Liver (tissue), 9 donors: ENCODE data around the gene LOXHD1. TPM values are rescaled to one million over a fixed set of nuclear protein-coding genes. Genes with fewer than 3 reads are reported as not detected.
A peak's percentile ranks its signal among the peaks of the same experiment; 100 is the strongest.

Source experiments
- DNase-seq: peaks from one replicate; pipeline ENCODE4 v3.0.0-alpha.2; 2017; ENCODE audit warnings: low spot score
- H3K27ac ChIP-seq, 2 donors: one replicate each; pipeline ENCODE4 v1.7.0; 2013; ENCODE audit warnings: inconsistent platforms in 2 of 2, low read length in 2 of 2, control low read depth in 1 of 2, low read depth in 1 of 2, mild to moderate bottlenecking in 1 of 2
- H3K27me3 ChIP-seq, 4 donors: one replicate each; pipeline versions ENCODE4 v1.6.1 to v1.7.0; 2013; ENCODE audit warnings: low read length in 3 of 4, inconsistent platforms in 1 of 4, mild to moderate bottlenecking in 1 of 4, moderate library complexity in 1 of 4; ENCODE audit not compliant: control insufficient read depth in 4 of 4, insufficient read depth in 4 of 4
- H3K36me3 ChIP-seq, 4 donors: one replicate each; pipeline versions ENCODE4 v1.6.1 to v1.7.0; 2013; ENCODE audit warnings: low read length in 3 of 4, mild to moderate bottlenecking in 3 of 4, low read depth in 1 of 4, moderate library complexity in 1 of 4; ENCODE audit not compliant: control insufficient read depth in 4 of 4, insufficient read depth in 3 of 4
- H3K4me1 ChIP-seq, 4 donors: one replicate each; pipeline versions ENCODE4 v1.6.1 to v1.7.0; 2013; ENCODE audit warnings: low read length in 3 of 4, mild to moderate bottlenecking in 3 of 4, moderate library complexity in 1 of 4; ENCODE audit not compliant: control insufficient read depth in 4 of 4, insufficient read depth in 4 of 4
- H3K4me3 ChIP-seq, 3 donors: one replicate each; pipeline versions ENCODE4 v1.6.1 to v1.7.0; 2013; ENCODE audit warnings: low read length in 3 of 3, control low read depth in 1 of 3, low read depth in 1 of 3, mild to moderate bottlenecking in 1 of 3
- H3K9ac ChIP-seq, 2 donors: one replicate each; pipeline ENCODE4 v1.7.0; 2013; ENCODE audit warnings: low read length in 2 of 2, mild to moderate bottlenecking in 2 of 2, moderate library complexity in 2 of 2, control low read depth in 1 of 2, low read depth in 1 of 2
- H3K9me3 ChIP-seq, 4 donors: one replicate each; pipeline versions ENCODE4 v1.6.1 to v1.7.0; 2013; ENCODE audit warnings: low read length in 3 of 4; ENCODE audit not compliant: control insufficient read depth in 4 of 4
- FOXA1 ChIP-seq: IDR thresholded peaks from 2 replicates; pipeline ENCODE4 v1.6.1; 2016; ENCODE audit warnings: antibody characterized with exemption
- HNF4A ChIP-seq, 2 donors: conservative IDR thresholded peaks; 2 replicates each; pipeline ENCODE4 v1.6.1; 2016; ENCODE audit warnings: antibody characterized with exemption in 2 of 2, mild to moderate bottlenecking in 2 of 2
- JUND ChIP-seq, 2 donors: IDR thresholded peaks; 2 replicates each; pipeline ENCODE4 v1.6.1; 2016; ENCODE audit warnings: antibody characterized with exemption in 2 of 2
- NR2F2 ChIP-seq: IDR thresholded peaks from 2 replicates; pipeline ENCODE4 v1.6.1; 2016; ENCODE audit warnings: antibody characterized with exemption
- RAD21 ChIP-seq, 2 donors: IDR thresholded peaks; 2 replicates each; pipeline ENCODE4 v1.6.1; 2016; ENCODE audit warnings: antibody characterized with exemption in 2 of 2, mild to moderate bottlenecking in 2 of 2
- RXRA ChIP-seq, 2 donors: IDR thresholded peaks; 2 replicates each; pipeline ENCODE4 v1.6.1; 2017 to 2018; ENCODE audit warnings: antibody characterized with exemption in 2 of 2, mild to moderate bottlenecking in 1 of 2
- YY1 ChIP-seq: IDR thresholded peaks from 2 replicates; pipeline ENCODE4 v1.6.1; 2016; ENCODE audit warnings: antibody characterized with exemption, mild to moderate bottlenecking
- WGBS: extraction: QIAGEN DNeasy Blood & Tissue Kit; methylation state at CpG from one replicate; pipeline ENCODE4 v1.1.7; 2013; 5-methylcytosine and 5-hydroxymethylcytosine counted together
- polyA plus RNA-seq, 2 donors: library from polyadenylated mRNA; stranded (reverse) in 1 of 2; unstranded in 1 of 2; fragments of 200-250 nt in 1 of 2; fragments of >200 nt in 1 of 2; fragmentation: Nextera tagmentation in 1 of 2; extraction: Ambion mirVana in 1 of 2; gene quantifications; one replicate each; pipeline versions ENCODE4 v1.2.1 to v1.2.3, GENCODE V29; 2013 to 2015
- total RNA-seq, 2 donors: library from RNA; depleted of rRNA; stranded (reverse); fragments of >200 nt; gene quantifications; one replicate each; pipeline ENCODE4 v1.2.3, GENCODE V29; 2014
- TF ChIP-seq, protein P1 (sequence below): IDR thresholded peaks from 2 replicates; pipeline ENCODE4 v1.6.1; 2016; ENCODE audit warnings: antibody characterized with exemption, mild to moderate bottlenecking
- TF ChIP-seq, protein P2 (sequence below): IDR thresholded peaks from 2 replicates; pipeline ENCODE4 v1.6.1; 2016; ENCODE audit warnings: antibody characterized with exemption
- TF ChIP-seq, protein P3 (sequence below): IDR thresholded peaks from 2 replicates; pipeline ENCODE4 v1.6.1; 2016; ENCODE audit warnings: antibody characterized with exemption
- TF ChIP-seq, protein P4 (sequence below): IDR thresholded peaks from 2 replicates; pipeline ENCODE4 v1.6.1; 2016; ENCODE audit warnings: antibody characterized with exemption
- TF ChIP-seq, protein P5 (sequence below): fragments of 150-350 bp; IDR thresholded peaks from 2 replicates; pipeline ENCODE4 v1.5.1; 2017; ENCODE audit warnings: improper control_type of control experiment, low read depth, low read length; ENCODE audit not compliant: missing input control
- donor health status: healthy.
- donor health status: healthy.
- donor health status: healthy.
- donor health status: healthy.
- donor health status: healthy.

LOXHD1 gene
- total and polyA plus RNA-seq, 4 donors, result 0.09 to 0.25 TPM; not detected in 2

DNA sequence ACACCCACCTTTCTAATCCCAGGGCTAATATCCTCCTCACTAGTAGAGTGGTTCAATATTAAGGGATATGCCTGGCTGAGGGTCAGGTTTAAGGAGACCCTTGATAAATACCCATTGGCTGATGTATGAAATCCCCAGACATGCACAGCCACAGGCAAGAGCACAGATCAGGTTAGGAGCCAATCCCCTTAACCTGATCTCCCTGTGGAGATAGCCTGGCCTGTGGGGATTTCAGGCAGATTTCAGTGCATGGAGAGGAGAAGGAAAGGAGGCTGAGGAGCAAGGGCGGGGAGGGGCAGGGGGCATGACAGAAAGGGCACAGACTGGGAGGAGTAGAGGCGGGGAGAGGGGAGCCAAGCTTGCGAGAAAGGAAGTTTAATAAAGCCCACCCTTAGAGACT is 129.0 kb downstream of the LOXHD1 start (continued):
- TF ChIP-seq, protein P1, sequence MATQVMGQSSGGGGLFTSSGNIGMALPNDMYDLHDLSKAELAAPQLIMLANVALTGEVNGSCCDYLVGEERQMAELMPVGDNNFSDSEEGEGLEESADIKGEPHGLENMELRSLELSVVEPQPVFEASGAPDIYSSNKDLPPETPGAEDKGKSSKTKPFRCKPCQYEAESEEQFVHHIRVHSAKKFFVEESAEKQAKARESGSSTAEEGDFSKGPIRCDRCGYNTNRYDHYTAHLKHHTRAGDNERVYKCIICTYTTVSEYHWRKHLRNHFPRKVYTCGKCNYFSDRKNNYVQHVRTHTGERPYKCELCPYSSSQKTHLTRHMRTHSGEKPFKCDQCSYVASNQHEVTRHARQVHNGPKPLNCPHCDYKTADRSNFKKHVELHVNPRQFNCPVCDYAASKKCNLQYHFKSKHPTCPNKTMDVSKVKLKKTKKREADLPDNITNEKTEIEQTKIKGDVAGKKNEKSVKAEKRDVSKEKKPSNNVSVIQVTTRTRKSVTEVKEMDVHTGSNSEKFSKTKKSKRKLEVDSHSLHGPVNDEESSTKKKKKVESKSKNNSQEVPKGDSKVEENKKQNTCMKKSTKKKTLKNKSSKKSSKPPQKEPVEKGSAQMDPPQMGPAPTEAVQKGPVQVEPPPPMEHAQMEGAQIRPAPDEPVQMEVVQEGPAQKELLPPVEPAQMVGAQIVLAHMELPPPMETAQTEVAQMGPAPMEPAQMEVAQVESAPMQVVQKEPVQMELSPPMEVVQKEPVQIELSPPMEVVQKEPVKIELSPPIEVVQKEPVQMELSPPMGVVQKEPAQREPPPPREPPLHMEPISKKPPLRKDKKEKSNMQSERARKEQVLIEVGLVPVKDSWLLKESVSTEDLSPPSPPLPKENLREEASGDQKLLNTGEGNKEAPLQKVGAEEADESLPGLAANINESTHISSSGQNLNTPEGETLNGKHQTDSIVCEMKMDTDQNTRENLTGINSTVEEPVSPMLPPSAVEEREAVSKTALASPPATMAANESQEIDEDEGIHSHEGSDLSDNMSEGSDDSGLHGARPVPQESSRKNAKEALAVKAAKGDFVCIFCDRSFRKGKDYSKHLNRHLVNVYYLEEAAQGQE, result no peak
- TF ChIP-seq FOXA1 (no peak), RXRA (IDR thresholded peaks at IDR 0.05) (no peak)
- TF ChIP-seq, protein P2, sequence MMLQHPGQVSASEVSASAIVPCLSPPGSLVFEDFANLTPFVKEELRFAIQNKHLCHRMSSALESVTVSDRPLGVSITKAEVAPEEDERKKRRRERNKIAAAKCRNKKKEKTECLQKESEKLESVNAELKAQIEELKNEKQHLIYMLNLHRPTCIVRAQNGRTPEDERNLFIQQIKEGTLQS, result no peak

DNA sequence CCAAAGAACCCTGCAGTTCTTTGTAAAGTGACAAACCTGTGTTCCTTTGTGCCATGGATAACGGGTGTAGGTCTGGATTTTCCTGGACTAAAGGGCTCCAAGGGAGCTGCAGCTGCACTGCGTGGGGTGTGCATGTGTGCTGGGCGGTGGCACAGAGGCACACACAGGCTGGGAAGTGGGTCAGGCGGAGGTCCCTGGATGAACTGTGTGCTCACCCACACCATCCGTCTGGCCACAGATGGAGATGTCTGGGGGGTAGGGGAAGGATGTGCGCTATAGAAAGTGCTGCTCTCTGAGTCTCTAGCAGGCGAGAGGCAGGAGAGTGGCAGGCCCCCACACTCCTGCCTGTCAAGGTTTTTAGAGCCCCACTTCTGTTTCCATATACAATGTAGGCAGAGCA is 137.2 kb downstream of the LOXHD1 start:
- no peak overlapping the region for H3K4me3 ChIP-seq
- H3K9ac ChIP-seq, result no peak overlapping the region
- no peaks in the 10 kb centered on the region for H3K9me3 ChIP-seq
- TF ChIP-seq FOXA1, result no peak
- TF ChIP-seq, protein P3, sequence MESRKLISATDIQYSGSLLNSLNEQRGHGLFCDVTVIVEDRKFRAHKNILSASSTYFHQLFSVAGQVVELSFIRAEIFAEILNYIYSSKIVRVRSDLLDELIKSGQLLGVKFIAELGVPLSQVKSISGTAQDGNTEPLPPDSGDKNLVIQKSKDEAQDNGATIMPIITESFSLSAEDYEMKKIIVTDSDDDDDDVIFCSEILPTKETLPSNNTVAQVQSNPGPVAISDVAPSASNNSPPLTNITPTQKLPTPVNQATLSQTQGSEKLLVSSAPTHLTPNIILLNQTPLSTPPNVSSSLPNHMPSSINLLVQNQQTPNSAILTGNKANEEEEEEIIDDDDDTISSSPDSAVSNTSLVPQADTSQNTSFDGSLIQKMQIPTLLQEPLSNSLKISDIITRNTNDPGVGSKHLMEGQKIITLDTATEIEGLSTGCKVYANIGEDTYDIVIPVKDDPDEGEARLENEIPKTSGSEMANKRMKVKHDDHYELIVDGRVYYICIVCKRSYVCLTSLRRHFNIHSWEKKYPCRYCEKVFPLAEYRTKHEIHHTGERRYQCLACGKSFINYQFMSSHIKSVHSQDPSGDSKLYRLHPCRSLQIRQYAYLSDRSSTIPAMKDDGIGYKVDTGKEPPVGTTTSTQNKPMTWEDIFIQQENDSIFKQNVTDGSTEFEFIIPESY, result no peak
- TF ChIP-seq, protein P4, sequence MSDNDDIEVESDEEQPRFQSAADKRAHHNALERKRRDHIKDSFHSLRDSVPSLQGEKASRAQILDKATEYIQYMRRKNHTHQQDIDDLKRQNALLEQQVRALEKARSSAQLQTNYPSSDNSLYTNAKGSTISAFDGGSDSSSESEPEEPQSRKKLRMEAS, result no peak
- TF ChIP-seq NR2F2, result no peak
- TF ChIP-seq HNF4A (conservative IDR thresholded peaks at IDR 0.05), result no peak
- WGBS, result 78% methylated on average over 7 of the region's 7 CpGs
- no peaks in the 10 kb centered on the region for H3K27me3 ChIP-seq
- H3K27ac ChIP-seq, result no peak overlapping the region
- H3K4me1 ChIP-seq, result no peaks in the 10 kb centered on the region
- no peak for DNase-seq
- no peaks in the 10 kb centered on the region for H3K36me3 ChIP-seq

DNA sequence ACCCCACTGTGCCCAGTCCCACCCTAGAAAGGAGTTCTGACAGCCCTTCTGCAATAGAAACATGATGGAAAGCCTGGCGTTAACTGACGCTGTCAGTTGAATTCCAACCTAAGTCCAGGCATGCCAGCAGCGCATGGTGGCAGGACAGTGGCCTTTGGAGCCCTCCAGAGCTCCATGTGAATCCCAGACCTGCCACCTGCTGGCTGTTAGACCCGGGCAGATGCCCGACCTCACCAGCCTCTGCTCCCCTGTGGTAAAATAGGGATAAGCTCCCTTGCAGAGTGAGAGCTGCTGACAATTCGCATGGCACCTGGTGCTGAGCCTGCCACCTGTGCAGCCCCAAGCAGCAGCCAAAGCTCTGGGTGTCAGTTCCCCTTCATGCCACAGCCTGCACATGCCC is 138.6 kb downstream of the LOXHD1 start:
- Histone ChIP-seq H3K27me3 (peaks cover 0 to 5% (median 0%) of the 10 kb centered on the region in 4 donors), H3K9me3 (peaks cover 0 to under 1% (median 0%) of the 10 kb centered on the region in 4 donors), H3K27ac (no peak overlapping the region), H3K9ac (no peak overlapping the region), H3K4me3 (no peak overlapping the region), H3K4me1 (no peaks in the 10 kb centered on the region), H3K36me3 (no peaks in the 10 kb centered on the region)
- TF ChIP-seq, protein P4, result no peak
- TF ChIP-seq, protein P1, result no peak
- TF ChIP-seq, protein P2, result no peak
- TF ChIP-seq, protein P5, sequence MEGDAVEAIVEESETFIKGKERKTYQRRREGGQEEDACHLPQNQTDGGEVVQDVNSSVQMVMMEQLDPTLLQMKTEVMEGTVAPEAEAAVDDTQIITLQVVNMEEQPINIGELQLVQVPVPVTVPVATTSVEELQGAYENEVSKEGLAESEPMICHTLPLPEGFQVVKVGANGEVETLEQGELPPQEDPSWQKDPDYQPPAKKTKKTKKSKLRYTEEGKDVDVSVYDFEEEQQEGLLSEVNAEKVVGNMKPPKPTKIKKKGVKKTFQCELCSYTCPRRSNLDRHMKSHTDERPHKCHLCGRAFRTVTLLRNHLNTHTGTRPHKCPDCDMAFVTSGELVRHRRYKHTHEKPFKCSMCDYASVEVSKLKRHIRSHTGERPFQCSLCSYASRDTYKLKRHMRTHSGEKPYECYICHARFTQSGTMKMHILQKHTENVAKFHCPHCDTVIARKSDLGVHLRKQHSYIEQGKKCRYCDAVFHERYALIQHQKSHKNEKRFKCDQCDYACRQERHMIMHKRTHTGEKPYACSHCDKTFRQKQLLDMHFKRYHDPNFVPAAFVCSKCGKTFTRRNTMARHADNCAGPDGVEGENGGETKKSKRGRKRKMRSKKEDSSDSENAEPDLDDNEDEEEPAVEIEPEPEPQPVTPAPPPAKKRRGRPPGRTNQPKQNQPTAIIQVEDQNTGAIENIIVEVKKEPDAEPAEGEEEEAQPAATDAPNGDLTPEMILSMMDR, result peak; percentile 19
- no peak for TF ChIP-seq YY1
- TF ChIP-seq JUND (IDR thresholded peaks at IDR 0.05), result no peak
- peak; percentile 44 to 49 for TF ChIP-seq RAD21 (IDR thresholded peaks at IDR 0.05)
- 44% methylated on average over 6 of the region's 6 CpGs for WGBS
- DNase-seq, result no peak
